ENCODE data around the gene OXSR1.
"Not testable (repeated sequence)": the region's sequence is repeated elsewhere in the genome, so short reads cannot be mapped to it uniquely, and the experiment has no call there.

OXSR1 gene

GRCh38 chr3:38235466-38235865 is 70.1 kb downstream of the OXSR1 start:
- no peak for DNase-seq

GRCh38 chr3:38238416-38239008 is 73.2 kb downstream of the OXSR1 start:
- no peak for DNase-seq

- DNase-seq = not testable (repeated sequence)
Measured at GRCh38 chr3:38242812-38243211, 77.5 kb downstream of the OXSR1 start.

- DNase-seq = no peak
Measured at GRCh38 chr3:38245930-38246329, 80.6 kb downstream of the OXSR1 start.

GRCh38 chr3:38247366-38248035 is 82.2 kb downstream of the OXSR1 start:
- no peak for DNase-seq

- no peak for DNase-seq
Measured at GRCh38 chr3:38250198-38250597, 84.9 kb downstream of the OXSR1 start.

- no peak for DNase-seq
Measured at GRCh38 chr3:38251197-38251596, 85.9 kb downstream of the OXSR1 start.

- no peak for DNase-seq
Measured at GRCh38 chr3:38253704-38254103, 88.4 kb downstream of the OXSR1 start.

GRCh38 chr3:38254872-38255271 is 89.5 kb downstream of the OXSR1 start:
- DNase-seq = no peak

- DNase-seq = no peak
Measured at GRCh38 chr3:38255627-38256026, 90.3 kb downstream of the OXSR1 start.

- no peak for DNase-seq
Measured at GRCh38 chr3:38257583-38257982, 92.2 kb downstream of the OXSR1 start.

GRCh38 chr3:38260474-38260873 is 95.1 kb downstream of the OXSR1 start:
- DNase-seq = no peak

GRCh38 chr3:38264353-38264771 is 99.0 kb downstream of the OXSR1 start:
- DNase-seq = no peak

- no peak for DNase-seq
Measured at GRCh38 chr3:38264779-38265178, 99.4 kb downstream of the OXSR1 start.

GRCh38 chr3:38265604-38266307 is 100.4 kb downstream of the OXSR1 start, which contains the start of gene SLC22A13:
TSS of gene SLC22A13 (plus strand) at chr3:38265812. CDS start at chr3:38265861, 49 bp downstream.
- no peak for DNase-seq

- DNase-seq = no peak
Measured at GRCh38 chr3:38266810-38267209, 101.5 kb downstream of the OXSR1 start.

- no peak for DNase-seq
Measured at GRCh38 chr3:38267662-38268061, 102.3 kb downstream of the OXSR1 start.

- DNase-seq = no peak
Measured at GRCh38 chr3:38268087-38268486, 102.8 kb downstream of the OXSR1 start.

GRCh38 chr3:38268522-38268921 is 103.2 kb downstream of the OXSR1 start:
- DNase-seq = no peak

GRCh38 chr3:38270606-38271005 is 105.3 kb downstream of the OXSR1 start:
- DNase-seq = no peak

GRCh38 chr3:38271553-38271952 is 106.2 kb downstream of the OXSR1 start:
- DNase-seq = no peak

GRCh38 chr3:38274864-38275649 is 109.7 kb downstream of the OXSR1 start:
- no peak for DNase-seq

GRCh38 chr3:38275658-38276057 is 110.3 kb downstream of the OXSR1 start:
- DNase-seq = no peak

All from NCI-H748 treated with DMSO at 0.1 percent for 48 hours (cell line).